NCI-H146 (cell line): ENCODE results near the gene TRAF3.
"Not testable (repeated sequence)": the region's sequence is repeated elsewhere in the genome, so short reads cannot be mapped to it uniquely, and the experiment has no call there.

Source experiments
- DNase-seq: peaks from one replicate; lab custom pipeline; 2025; lab: John Stamatoyannopoulos, UW

TRAF3 gene

GRCh38 chr14:102752239-102752847, 24.9 kb upstream of the TRAF3 start:
- DNase-seq, result no peak

DNA sequence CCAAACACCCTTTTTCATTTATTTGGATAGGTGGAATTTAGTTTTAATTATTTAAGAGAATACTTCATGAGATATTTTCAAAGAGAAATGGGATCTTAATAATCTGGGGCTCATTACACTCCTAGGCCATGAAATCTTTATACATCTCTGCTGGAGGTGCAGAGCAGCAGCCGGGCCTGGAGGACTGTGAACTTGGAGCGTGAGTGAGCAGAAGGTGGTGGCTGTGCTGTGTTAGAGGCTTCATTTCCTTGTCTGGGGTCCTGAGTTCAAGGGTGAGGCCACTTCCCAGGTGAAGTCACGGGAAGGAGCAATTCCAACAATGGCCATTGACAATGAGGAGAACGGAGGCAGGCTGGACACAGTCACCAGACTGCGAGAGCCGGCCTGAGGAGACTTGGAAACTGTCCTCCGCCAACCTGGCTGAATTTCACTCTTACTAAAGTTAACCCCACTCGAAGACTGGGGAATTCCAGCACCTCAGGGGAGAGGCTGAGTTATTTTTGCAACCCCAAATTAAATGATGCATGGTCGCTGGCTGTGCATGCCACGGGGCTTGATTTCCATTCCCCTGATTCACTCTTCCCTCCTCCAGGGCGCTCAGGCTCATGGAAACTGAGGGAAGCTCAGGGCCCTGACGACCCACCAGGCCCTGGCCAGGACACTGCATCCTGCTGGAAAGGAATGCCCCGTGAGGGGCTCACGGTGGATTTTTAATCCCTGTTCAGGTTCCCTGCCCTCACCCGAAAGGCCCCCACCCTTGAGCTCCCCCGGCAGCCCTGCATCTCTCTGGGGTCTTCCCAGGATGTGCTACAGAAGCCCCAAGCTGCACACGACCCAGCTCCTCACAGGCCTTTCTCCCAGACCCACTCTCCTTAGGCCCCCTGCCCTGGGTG, 22.6 kb upstream of the TRAF3 start:
- no peak for DNase-seq

- no peak for DNase-seq
These were observed 19.6 kb upstream of the TRAF3 start for GRCh38 chr14:102757646-102758045.

GRCh38 chr14:102758087-102758486, 19.2 kb upstream of the TRAF3 start:
- DNase-seq, result no peak

DNA sequence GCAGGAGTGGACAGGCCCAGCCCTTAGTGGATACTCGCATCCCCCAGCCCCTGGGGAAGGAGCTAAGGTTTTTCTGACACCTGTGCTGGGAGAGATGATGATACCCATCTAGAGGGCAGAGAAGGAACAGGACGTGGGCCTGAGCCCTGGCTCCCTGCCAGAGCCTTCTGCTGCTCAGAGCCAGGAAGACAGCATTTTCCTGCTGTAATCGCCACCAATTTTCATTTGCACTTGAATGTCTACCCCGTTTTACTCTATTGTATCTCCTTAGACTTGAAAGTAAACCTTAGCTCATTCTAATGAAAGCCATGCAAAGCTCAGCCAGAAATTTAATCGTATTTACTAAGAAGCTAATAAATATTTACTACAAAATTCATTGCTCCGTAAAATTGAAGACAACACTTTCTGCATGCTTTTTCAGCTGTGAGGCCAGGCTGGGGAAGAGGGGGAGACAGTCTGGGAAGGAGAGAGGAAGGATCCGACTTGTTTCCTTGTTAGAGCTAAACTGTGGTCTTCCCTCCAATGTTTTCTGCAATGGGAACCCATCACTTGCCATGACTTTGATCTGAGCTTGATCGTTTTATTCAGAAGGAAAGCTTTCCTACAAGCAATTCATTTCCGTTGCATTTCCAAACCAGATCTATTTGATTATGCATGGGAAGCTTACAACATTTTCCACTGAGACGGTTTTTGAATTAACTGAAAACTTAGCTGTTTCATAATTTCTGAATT, 17.6 kb upstream of the TRAF3 start:
- peak; percentile 33 for DNase-seq

GRCh38 chr14:102760496-102761193, 16.6 kb upstream of the TRAF3 start:
- DNase-seq, result no peak

- no peak for DNase-seq
These were observed 16.0 kb upstream of the TRAF3 start for GRCh38 chr14:102761206-102761605.

DNA sequence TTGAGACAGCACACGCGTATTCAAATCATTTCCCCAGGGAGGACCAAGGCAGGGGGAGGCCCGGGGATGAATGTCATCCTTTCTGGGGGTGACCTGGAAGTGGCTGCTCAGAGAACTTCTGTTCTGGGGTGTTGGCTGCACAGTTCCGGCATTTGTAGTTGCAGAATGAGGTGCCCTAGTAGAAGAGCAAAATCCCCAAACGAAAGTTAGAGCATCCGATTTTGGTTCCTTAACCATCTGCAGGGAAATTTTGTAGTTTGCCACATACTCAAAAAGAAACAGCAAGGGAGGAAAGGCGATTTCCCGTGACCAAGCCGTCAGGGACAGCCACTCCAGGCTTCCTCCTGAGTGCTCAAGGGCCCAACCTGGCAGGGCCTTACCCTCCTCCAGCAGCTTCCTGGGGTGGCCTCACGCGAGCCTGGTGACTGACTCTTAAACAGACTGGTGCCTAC, 13.0 kb upstream of the TRAF3 start:
- DNase-seq, result no peak

DNA sequence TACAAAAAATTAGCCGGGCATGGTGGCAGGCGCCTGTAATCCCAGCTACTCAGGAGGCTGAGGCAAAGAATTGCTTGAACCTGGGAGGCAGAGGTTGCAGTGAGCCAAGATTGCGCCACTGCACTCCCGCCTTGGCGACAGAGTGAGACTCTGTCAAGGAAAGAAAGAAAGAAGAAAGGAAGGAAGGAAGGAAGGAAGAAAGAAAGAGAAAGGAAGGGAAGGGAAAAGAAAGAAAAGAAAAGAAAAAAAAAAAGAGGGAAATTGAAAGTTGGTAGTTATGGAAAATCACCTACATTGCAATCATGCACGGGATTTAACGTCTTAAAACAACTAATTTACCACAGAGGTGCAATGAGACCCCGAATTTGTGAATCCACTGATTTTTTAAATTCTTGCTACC, 11.5 kb upstream of the TRAF3 start:
- not testable (repeated sequence) for DNase-seq

GRCh38 chr14:102768223-102769048, 8.8 kb upstream of the TRAF3 start:
- DNase-seq, result no peak

- no peak for DNase-seq
These were observed 8.3 kb upstream of the TRAF3 start for GRCh38 chr14:102769049-102769327.

- no peak for DNase-seq
These were observed 6.8 kb upstream of the TRAF3 start for GRCh38 chr14:102770147-102771123.

DNA sequence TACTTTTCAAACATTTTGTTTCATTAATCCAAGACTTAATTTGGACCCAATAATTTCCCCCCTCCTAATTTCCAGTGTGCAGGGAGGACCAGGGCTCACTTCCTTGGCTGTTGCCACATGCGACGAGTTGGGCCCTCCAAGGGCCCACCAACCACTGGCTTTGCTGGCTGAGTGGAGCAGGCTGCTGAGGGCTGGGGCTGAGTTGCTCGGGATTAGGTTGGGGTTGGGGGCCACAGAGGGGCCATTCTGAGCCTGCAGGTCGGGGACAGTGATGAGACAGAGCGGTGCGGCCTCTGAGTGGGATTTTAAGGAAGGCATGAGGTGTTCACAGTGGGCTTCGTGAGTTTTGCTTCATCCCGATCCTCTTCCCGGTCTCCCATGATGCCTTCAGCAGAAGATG, 6.1 kb upstream of the TRAF3 start:
- no peak for DNase-seq

GRCh38 chr14:102772781-102773570, 4.3 kb upstream of the TRAF3 start:
- peak; percentile 70 for DNase-seq

DNA sequence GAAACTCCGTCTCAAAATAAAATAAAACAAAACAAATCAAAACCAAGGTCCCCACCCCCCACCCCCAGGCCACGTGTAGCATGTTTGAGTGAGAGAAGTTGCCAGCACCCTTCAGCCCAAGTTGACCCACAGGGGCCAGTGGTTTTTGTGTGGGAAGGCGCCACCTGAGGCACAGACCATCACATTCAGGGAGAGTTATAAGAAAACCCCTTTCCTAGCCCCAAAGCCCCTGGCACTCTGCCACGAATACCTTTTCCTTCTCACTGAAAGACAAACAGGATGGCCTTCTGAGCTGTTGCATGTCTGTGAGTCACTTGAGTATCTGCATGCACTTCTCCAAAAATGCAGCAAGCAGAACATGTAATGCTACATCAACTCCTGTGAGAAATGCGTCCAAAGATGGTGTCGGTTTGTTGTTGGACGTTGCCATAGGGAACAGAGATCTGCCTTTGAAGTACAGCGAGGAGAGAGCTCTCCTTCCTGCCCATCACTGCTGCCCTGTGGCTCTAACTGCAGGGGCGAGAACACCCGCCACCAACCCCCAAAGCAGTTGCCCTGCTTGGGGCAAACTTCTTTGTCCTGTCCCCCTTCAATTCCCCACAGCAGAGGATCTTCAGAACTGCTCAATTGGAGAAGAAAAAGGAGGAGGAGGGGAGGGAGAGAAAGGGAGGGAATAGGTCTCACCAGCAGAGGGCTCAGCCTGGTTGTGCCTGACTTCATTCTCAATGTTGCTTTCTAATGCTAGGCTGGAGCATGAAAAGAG, 2.7 kb upstream of the TRAF3 start:
- peak; percentile 77 for DNase-seq

DNA sequence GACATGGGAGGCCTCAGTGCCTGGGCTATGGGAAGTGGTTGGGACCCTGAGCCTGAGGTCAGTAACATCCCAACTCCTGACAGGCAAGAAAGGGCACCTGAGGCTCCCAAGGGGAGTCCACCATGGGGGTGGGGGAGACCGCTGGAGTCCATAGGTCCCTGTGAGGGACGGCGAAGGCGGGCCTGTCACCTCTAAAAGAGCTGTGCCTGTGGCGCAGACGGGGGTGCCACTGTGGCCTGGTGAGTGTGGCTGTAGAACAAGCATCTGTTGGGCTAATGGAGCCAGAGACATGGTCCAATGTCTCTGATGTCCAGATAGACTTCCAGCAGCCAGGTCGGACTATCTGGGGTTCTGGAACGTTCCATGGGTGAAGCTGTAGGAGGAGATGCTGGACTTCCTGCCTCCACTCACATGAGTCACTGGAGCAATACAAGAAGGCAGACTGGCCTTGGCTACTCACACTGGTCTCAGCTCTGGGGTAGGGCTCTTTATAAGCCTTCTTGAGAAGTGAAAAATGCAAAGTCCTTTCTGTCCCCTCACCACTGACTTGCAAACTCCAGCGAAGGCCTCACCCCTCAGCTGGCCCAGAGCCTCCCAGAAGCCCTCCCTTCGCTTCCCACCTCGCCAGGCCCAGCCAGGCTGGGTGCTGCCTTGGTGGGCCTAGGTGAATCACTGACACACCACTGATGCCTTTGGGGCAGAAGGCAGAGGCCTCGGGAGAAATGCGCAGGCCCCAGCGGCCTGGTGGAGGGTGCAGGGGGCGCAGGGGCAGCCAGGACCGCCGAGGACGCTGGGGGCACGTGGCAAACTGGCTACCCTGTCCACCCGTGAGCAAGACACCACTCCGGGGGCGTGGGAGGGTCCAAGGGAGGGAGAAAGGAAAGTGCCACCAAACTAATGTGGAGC, 1.1 kb upstream of the TRAF3 start:
- DNase-seq, result no peak

DNA sequence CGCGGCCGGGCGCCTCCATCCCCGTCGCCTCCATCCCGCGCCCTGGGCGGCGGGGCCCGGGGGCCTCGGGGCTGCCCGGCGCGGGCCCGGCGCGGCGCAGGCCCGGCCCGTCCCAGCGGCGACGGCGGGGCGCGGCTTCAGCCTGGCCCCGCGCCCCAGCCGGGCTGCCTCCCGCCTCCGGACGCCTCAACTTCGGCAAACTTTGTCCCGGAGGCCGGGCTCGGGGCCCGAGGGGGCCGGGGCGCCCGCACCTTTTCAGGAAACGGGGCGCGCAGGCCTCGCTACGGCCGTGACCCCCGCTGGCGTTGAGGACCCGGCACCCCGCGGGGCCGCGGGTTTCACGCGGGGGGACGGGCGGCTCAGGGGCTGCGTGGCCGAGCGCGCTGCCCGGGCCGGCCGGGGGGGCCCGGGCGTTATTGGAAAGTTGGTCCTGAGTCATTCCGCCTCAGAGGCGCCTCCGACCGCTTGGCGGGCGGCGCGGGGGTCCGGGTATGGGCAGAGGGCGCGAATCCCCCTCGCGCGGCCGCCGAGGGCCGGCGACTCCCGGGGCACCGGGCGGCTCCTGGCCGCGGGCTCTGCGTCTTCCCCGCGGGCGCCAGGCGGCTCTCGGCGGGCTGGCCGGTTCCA, 575 bp downstream of the TRAF3 start:
- DNase-seq, result peak; percentile 40
